AG04449 (cell line): ENCODE measurements around the gene FBRS.

Experiments
- CTCF ChIA-PET: fragments of 350-600 bp; formaldehyde crosslinking; extraction: SDS; loops from one replicate; lab custom pipeline; 2021; ENCODE audit warnings: antibody characterized with exemption; lab: Yijun Ruan, JAX
- POLR2A ChIA-PET: fragments of 400-600, 350-600 bp; formaldehyde crosslinking; extraction: SDS; loops from one replicate; lab custom pipeline; 2020; ENCODE audit warnings: antibody characterized with exemption, inconsistent platforms; lab: Yijun Ruan, JAX
- DNase-seq: peaks from one replicate; pipeline ENCODE4 v3.0.0-alpha.2; 2010; ENCODE audit warnings: low read depth, low spot score
- H3K4me3 ChIP-seq: 2 replicates; pipeline ENCODE4 v1.5.1; 2011; ENCODE audit warnings: low read depth, mild to moderate bottlenecking, control low read depth, low read length
- CTCF ChIP-seq: IDR thresholded peaks from one replicate; pipeline ENCODE4 v1.5.1; 2011; ENCODE audit warnings: mild to moderate bottlenecking, moderate library complexity, low read length, control low read depth, inconsistent platforms; ENCODE audit not compliant: insufficient read depth; ENCODE audit errors: missing control alignments

FBRS gene

GRCh38 chr16:30657866-30658730 is at the start of gene FBRS:
FBRS (plus strand) TSS chr16:30658431; CDS start chr16:30659519, 1,088 bp downstream.
- peak; percentile 100 for DNase-seq
- peak within 1 kb of the TSS; percentile 80 for H3K4me3 ChIP-seq
- POLR2A ChIA-PET: interaction anchor here (0.6 to 2.7 kb wide), 14 partner anchors 7 to 732 kb away, joined by 3 to 14 read pairs (median 4); partner anchors contain the start of genes KCTD13, PRR14 and ZNF689
- peak; percentile 95 for TF ChIP-seq CTCF
- CTCF ChIA-PET: interaction anchor here (0.8 to 3.8 kb wide), 9 partner anchors 9 to 263 kb away, joined by 3 to 32 read pairs (median 4); partner anchors contain the start of gene ZNF48

- DNase-seq: no peak
- ChIA-PET CTCF (interaction anchor here (1.0 to 3.7 kb wide), 6 partner anchors 10 to 200 kb away, joined by 3 to 45 read pairs (median 6); partner anchors contain the start of genes DCTPP1 and PRR14), POLR2A (interaction anchor here (0.6 to 1.2 kb wide), 4 partner anchors 41 to 74 kb away, joined by 3 read pairs; partner anchors contain the start of gene PRR14)
- no peak for TF ChIP-seq CTCF
- H3K4me3 ChIP-seq: peak overlapping the region; percentile 76
Measured at GRCh38 chr16:30609002-30609925, 49.0 kb upstream of the FBRS start.

GRCh38 chr16:30609926-30610839 is 48.0 kb upstream of the FBRS start, which contains the start of gene ZNF689:
ZNF689 (minus strand) TSS chr16:30610389; CDS start chr16:30610041, 348 bp downstream.
- H3K4me3 ChIP-seq: peak within 1 kb of the TSS; percentile 76
- ChIA-PET CTCF (interaction anchor here (0.8 to 3.7 kb wide), 9 partner anchors 9 to 201 kb away, joined by 3 to 45 read pairs (median 3); partner anchors contain the start of genes DCTPP1 and PRR14), POLR2A (interaction anchor here (0.5 to 1.2 kb wide), 7 partner anchors 11 to 75 kb away, joined by 3 read pairs; partner anchors contain the start of gene PRR14)
- DNase-seq: peak; percentile 78
- TF ChIP-seq CTCF: no peak

GRCh38 chr16:30615358-30616091 is 42.7 kb upstream of the FBRS start:
- POLR2A ChIA-PET: interaction anchor here (1.0 to 1.2 kb wide), 2 partner anchors 43 to 186 kb away, joined by 3 to 4 read pairs; partner anchors contain the start of gene DCTPP1
- TF ChIP-seq CTCF: peak; percentile 46
- no peak for DNase-seq
- CTCF ChIA-PET: interaction anchor here (0.7 to 2.2 kb wide), 10 partner anchors 13 to 206 kb away, joined by 3 to 14 read pairs (median 6); no protein-coding TSS in a partner anchor
- H3K4me3 ChIP-seq: no peak overlapping the region
